Astrocyte (in vitro differentiated cells and primary cell): ENCODE results near the gene SNX15. TPM values are rescaled to one million over a fixed set of nuclear protein-coding genes. Genes with fewer than 3 reads are reported as not detected.

Experiments
- DNase-seq: peaks from one replicate; pipeline ENCODE4 v3.0.0-alpha.2; 2010; ENCODE audit warnings: low read depth
- FAIRE-seq: peaks from 2 replicates; lab custom pipeline; 2011; peaks lifted over from hg19 to GRCh38; lab: Jason Lieb, UNC
- H2AFZ ChIP-seq: 2 replicates; pipeline ENCODE4 v1.6.0; 2012; ENCODE audit warnings: low read depth, low read length, inconsistent platforms
- H3K27ac ChIP-seq: 2 replicates; pipeline ENCODE4 v1.5.1; 2011; ENCODE audit warnings: low read depth, low read length, inconsistent platforms
- H3K27me3 ChIP-seq: 2 replicates; pipeline ENCODE4 v1.6.0; 2011; ENCODE audit warnings: low read length, inconsistent platforms; ENCODE audit not compliant: insufficient read depth
- H3K36me3 ChIP-seq: 2 replicates; pipeline ENCODE4 v1.5.1; 2011; ENCODE audit warnings: low read length, inconsistent platforms; ENCODE audit not compliant: insufficient read depth
- H3K4me1 ChIP-seq: 2 replicates; pipeline ENCODE4 v1.5.1; 2011; ENCODE audit warnings: low read length, inconsistent platforms; ENCODE audit not compliant: insufficient read depth
- H3K4me2 ChIP-seq: 2 replicates; pipeline ENCODE4 v1.6.0; 2012; ENCODE audit warnings: low read length, inconsistent platforms
- H3K4me3 ChIP-seq: 2 replicates; pipeline ENCODE4 v1.5.1; 2011; ENCODE audit warnings: low read depth, mild to moderate bottlenecking, low read length, inconsistent platforms; ENCODE audit not compliant: insufficient read depth
- H3K79me2 ChIP-seq: 2 replicates; pipeline ENCODE4 v1.6.0; 2012; ENCODE audit warnings: mild to moderate bottlenecking, low read length, inconsistent platforms; ENCODE audit not compliant: insufficient read depth
- H3K9ac ChIP-seq: 2 replicates; pipeline ENCODE4 v1.6.0; 2012; ENCODE audit warnings: mild to moderate bottlenecking, low read length, inconsistent platforms
- H3K9me3 ChIP-seq: 2 replicates; pipeline ENCODE4 v1.5.1; 2012; ENCODE audit warnings: low read depth, mild to moderate bottlenecking, low read length, inconsistent platforms; ENCODE audit not compliant: insufficient read depth
- H4K20me1 ChIP-seq: 2 replicates; pipeline ENCODE4 v1.6.0; 2012; ENCODE audit warnings: low read length, inconsistent platforms; ENCODE audit not compliant: insufficient read depth
- H3K27ac Mint-ChIP-seq: one replicate; pipeline ENCODE4 v1.8.0; 2021; ENCODE audit warnings: mild to moderate bottlenecking, mixed read lengths; ENCODE audit not compliant: unreplicated experiment
- H3K27me3 Mint-ChIP-seq: one replicate; pipeline ENCODE4 v1.8.0; 2021; ENCODE audit warnings: low read depth, mixed read lengths; ENCODE audit not compliant: unreplicated experiment
- H3K36me3 Mint-ChIP-seq: one replicate; pipeline ENCODE4 v1.8.0; 2021; ENCODE audit warnings: low read depth, mixed read lengths; ENCODE audit not compliant: unreplicated experiment
- H3K4me1 Mint-ChIP-seq: one replicate; pipeline ENCODE4 v1.8.0; 2021; ENCODE audit warnings: low read depth, mixed read lengths; ENCODE audit not compliant: unreplicated experiment
- H3K4me3 Mint-ChIP-seq: one replicate; pipeline ENCODE4 v1.8.0; 2021; ENCODE audit warnings: mild to moderate bottlenecking, moderate library complexity, mixed read lengths; ENCODE audit not compliant: unreplicated experiment
- H3K9me3 Mint-ChIP-seq: one replicate; pipeline ENCODE4 v1.8.0; 2021; ENCODE audit warnings: mild to moderate bottlenecking, mixed read lengths; ENCODE audit not compliant: unreplicated experiment
- CTCF ChIP-seq: IDR thresholded peaks from 2 replicates; pipeline ENCODE4 v1.5.1; 2011; ENCODE audit warnings: low read depth, mild to moderate bottlenecking, inconsistent platforms, low read length, moderate library complexity; ENCODE audit not compliant: insufficient read depth
- EZH2 ChIP-seq: IDR thresholded peaks from 2 replicates; pipeline ENCODE4 v1.6.1; 2012; ENCODE audit warnings: mild to moderate bottlenecking, low read length, inconsistent platforms; ENCODE audit not compliant: insufficient read depth
- total RNA-seq: library from RNA; stranded (reverse); gene quantifications from 2 replicates; pipeline ENCODE4 v1.2.1, GENCODE V29; 2021

The SNX15 gene
- total RNA-seq, 1 donor from 2014 or later = 18.5 TPM

- H3K9ac ChIP-seq = peak overlapping the region; percentile 99
- DNase-seq = no peak
- H3K4me1 ChIP-seq = peaks cover 15% of the 10 kb centered on the region
- H3K36me3 Mint-ChIP-seq = peaks cover 16% of the 10 kb centered on the region
- peaks cover 13% of the 10 kb centered on the region for H3K36me3 ChIP-seq
- peak overlapping the region; percentile 1 for H3K27ac Mint-ChIP-seq
- no peaks in the 10 kb centered on the region for H3K9me3 ChIP-seq
- peaks cover 9% of the 10 kb centered on the region for H3K4me1 Mint-ChIP-seq
- peaks cover 56% of the 10 kb centered on the region for H3K79me2 ChIP-seq
- H3K9me3 Mint-ChIP-seq = no peaks in the 10 kb centered on the region
- no peak for FAIRE-seq
- H3K27me3 Mint-ChIP-seq = no peaks in the 10 kb centered on the region
- H3K27me3 ChIP-seq = no peaks in the 10 kb centered on the region
- no peak overlapping the region for H3K27ac ChIP-seq
- no peaks in the 10 kb centered on the region for H4K20me1 ChIP-seq
- H3K4me3 ChIP-seq = peak overlapping the region; percentile 98
- TF ChIP-seq EZH2 (no peak), CTCF (no peak)
- peak overlapping the region; percentile 95 for H3K4me2 ChIP-seq
- no peak overlapping the region for H2AFZ ChIP-seq
- peak overlapping the region; percentile 96 for H3K4me3 Mint-ChIP-seq
These were observed 58.2 kb downstream of the SNX15 start for GRCh38 chr11:65085446-65085845.

GRCh38 chr11:65086809-65087208 is 59.6 kb downstream of the SNX15 start:
- Histone ChIP-seq H3K9ac (no peak overlapping the region), H3K79me2 (peaks cover 44% of the 10 kb centered on the region), H3K9me3 (no peaks in the 10 kb centered on the region), H2AFZ (no peak overlapping the region), H3K4me1 (peaks cover 15% of the 10 kb centered on the region), H3K36me3 (peaks cover 9% of the 10 kb centered on the region), H3K27ac (no peak overlapping the region), H4K20me1 (no peaks in the 10 kb centered on the region), H3K27me3 (no peaks in the 10 kb centered on the region), H3K4me2 (no peak overlapping the region), H3K4me3 (no peak overlapping the region)
- Mint-ChIP-seq H3K4me3 (no peak overlapping the region), H3K27ac (no peak overlapping the region), H3K4me1 (peaks cover 9% of the 10 kb centered on the region), H3K27me3 (no peaks in the 10 kb centered on the region), H3K9me3 (no peaks in the 10 kb centered on the region), H3K36me3 (peaks cover 16% of the 10 kb centered on the region)
- FAIRE-seq = no peak
- TF ChIP-seq EZH2 = no peak
- no peak for DNase-seq

GRCh38 chr11:65087216-65087615 is 60.0 kb downstream of the SNX15 start:
- Mint-ChIP-seq H3K27ac (no peak overlapping the region), H3K4me3 (no peak overlapping the region), H3K4me1 (peaks cover 9% of the 10 kb centered on the region), H3K27me3 (no peaks in the 10 kb centered on the region), H3K36me3 (peaks cover 16% of the 10 kb centered on the region), H3K9me3 (no peaks in the 10 kb centered on the region)
- FAIRE-seq (no peak), DNase-seq (no peak)
- peaks cover 15% of the 10 kb centered on the region for H3K4me1 ChIP-seq
- no peaks in the 10 kb centered on the region for H3K27me3 ChIP-seq
- no peaks in the 10 kb centered on the region for H4K20me1 ChIP-seq
- H2AFZ ChIP-seq = no peak overlapping the region
- H3K9ac ChIP-seq = no peak overlapping the region
- H3K4me2 ChIP-seq = no peak overlapping the region
- H3K27ac ChIP-seq = no peak overlapping the region
- TF ChIP-seq CTCF (no peak), EZH2 (no peak)
- peaks cover 6% of the 10 kb centered on the region for H3K36me3 ChIP-seq
- H3K79me2 ChIP-seq = peaks cover 40% of the 10 kb centered on the region
- H3K9me3 ChIP-seq = no peaks in the 10 kb centered on the region
- no peak overlapping the region for H3K4me3 ChIP-seq
